HG03135 (cell line): ENCODE results near the gene CPLX3.

Experiments
- ATAC-seq: cut with Tn5 transposase; IDR thresholded peaks from one replicate; pipeline ENCODE4 v1.9.1; 2021; ENCODE audit warnings: mild to moderate bottlenecking, moderate library complexity; ENCODE audit not compliant: unreplicated experiment

Gene CPLX3

DNA sequence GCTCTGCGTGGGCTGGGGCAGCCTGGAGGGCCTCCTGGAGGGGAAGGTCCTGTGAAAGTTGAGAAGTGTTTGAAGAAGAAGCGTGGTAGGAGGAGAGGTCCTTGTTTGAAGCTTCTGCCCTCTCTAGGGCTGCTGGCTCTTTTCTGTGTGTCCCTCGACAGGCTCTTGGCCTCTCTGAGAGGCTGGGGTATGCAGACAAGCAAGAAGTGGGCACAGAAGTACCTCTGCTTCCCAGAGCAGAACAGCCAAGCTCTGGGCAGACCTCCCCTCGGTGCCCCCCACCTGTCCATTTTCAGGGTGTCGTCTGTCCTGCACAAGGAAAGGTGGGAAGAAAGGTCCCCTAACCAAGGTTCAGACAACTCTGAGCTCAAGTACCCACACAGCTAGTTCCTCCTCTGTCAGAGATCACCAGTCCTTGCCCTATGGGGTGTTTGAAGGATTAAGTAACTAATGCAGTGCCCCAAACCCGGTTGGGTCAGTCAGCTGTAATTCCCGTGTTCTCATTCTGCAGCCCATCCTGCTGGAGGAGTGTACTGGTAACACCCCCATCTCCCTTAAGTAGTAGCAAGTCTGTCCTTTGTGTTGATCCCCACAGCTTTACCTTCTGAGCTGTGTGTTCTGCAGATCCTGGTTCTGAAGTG, 38.3 kb upstream of the CPLX3 start:
- ATAC-seq: no peak

- peak; percentile 36 for ATAC-seq
Measured at GRCh38 chr15:74788683-74789151, 37.7 kb upstream of the CPLX3 start.

DNA sequence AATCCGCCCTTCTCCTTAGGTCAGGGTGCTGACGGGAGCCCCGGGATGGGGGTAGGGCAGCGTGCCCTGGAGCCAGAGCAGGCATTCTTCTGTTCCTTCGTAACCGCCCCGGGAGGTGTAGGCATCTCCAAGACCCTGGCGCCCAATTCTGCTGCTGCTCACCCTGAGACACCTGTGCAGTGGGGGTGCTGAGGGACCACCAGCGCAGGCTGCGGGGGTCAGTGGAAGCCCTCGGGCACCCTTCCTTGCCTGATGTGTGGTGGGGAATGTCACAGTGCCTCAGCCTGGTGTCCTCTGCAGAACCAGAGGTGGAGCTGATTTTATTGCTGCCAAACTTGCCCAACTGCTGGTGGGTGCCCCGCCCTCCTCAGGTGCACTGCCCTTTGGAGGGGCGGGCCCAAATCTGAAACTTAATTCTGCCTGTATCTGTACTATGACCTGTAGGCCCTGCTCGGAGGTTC, 37.2 kb upstream of the CPLX3 start:
- ATAC-seq: no peak

GRCh38 chr15:74789741-74790079, 36.7 kb upstream of the CPLX3 start:
- ATAC-seq: no peak

- no peak for ATAC-seq
Measured at GRCh38 chr15:74790080-74790916, 36.1 kb upstream of the CPLX3 start.

DNA sequence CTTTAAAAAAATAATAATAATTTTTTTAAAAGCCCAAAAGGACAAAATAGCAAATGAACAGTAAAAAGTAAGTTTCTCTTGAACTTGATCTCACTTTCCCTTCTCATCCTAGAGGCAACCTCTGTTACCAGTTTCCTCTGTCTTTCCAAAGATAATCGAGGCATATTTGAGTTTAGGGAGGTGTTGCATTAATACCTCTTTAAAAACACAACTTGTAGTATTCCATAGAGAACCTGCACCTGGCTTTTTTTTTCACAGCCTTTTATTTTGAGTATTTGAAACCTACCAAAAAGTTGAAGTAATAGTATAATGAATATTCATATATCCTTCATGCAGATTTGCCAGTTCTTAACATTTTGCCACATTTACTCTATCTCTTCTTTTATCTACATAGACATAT, 35.4 kb upstream of the CPLX3 start:
- no peak for ATAC-seq

GRCh38 chr15:74791667-74792066, 34.8 kb upstream of the CPLX3 start:
- ATAC-seq: no peak

GRCh38 chr15:74792227-74793016, 34.0 kb upstream of the CPLX3 start:
- no peak for ATAC-seq

- no peak for ATAC-seq
Measured at GRCh38 chr15:74793135-74794028, 33.0 kb upstream of the CPLX3 start.

- no peak for ATAC-seq
Measured at GRCh38 chr15:74794248-74794969, 32.0 kb upstream of the CPLX3 start.

DNA sequence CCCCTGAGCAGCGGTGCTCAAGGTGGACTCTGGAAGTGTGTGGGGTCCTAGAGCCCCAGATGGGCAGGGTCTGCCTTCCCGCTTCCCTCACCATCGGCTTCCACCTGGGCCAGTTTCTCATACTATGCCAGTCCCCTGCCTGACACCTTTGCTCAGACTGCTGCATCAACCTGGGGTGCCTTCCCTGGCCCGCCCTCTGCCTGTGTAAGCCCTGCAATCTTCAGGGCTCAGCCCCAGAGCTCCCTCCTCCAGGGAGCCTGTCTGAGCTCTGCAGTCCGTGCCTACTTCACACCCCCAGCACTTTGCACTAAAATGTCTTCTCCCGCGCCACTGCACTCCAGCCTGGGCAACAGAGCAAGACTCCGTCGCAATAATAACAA, 31.5 kb upstream of the CPLX3 start:
- ATAC-seq: no peak

- ATAC-seq: no peak
Measured at GRCh38 chr15:74795966-74796625, 30.3 kb upstream of the CPLX3 start.

GRCh38 chr15:74798388-74799254, 27.8 kb upstream of the CPLX3 start:
- no peak for ATAC-seq

DNA sequence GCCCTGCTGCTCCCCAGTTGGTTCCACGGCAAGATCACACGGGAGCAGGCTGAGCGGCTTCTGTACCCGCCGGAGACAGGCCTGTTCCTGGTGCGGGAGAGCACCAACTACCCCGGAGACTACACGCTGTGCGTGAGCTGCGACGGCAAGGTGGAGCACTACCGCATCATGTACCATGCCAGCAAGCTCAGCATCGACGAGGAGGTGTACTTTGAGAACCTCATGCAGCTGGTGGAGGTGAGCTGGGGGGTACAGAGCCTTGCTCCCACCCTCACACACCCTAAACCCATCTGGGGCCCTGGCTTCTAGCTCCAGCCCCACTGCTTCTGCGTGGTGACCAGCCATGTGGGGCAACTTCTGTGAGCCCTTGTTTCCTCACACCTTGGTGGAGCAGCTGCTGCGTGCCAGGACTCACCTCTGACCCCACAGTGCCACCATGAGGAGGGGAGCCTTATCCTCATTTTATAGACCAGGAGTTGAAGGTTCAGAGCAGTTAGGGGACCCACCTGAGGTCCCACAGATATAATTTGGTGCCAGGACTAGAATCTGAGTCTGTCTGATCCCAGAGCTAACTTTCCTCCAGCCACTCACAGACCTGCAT, 27.1 kb upstream of the CPLX3 start:
- peak; percentile 12 for ATAC-seq

DNA sequence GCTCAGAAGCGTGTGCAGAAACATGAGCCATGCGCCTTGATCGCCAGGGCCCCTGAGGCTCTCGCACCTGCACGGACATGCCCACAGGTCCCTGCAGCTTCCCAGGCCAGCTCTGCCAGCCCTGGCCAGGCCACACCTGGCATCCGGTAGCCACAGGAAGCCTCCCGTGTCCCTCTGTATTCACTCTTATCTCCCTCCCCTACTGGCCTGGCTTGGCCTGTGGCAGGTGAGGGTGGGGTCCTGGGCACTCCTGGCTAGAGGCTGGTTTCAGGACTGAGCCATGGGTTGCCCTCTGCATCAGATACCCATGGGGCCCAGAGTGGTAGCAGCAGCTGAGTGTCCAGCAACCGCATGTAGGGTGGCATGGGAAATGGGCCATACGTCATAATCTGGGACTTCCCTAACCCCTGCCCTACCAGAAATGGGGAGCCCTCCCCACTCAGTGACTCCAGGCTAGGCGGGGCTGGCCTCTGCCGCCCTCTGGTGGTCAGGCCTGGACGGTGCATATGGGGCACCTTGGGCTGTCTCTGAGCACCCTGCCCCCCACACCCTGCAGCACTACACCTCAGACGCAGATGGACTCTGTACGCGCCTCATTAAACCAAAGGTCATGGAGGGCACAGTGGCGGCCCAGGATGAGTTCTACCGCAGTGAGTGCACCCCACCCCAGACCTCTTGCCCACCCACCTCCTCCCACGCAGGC, 26.4 kb upstream of the CPLX3 start:
- ATAC-seq: peak; percentile 56

DNA sequence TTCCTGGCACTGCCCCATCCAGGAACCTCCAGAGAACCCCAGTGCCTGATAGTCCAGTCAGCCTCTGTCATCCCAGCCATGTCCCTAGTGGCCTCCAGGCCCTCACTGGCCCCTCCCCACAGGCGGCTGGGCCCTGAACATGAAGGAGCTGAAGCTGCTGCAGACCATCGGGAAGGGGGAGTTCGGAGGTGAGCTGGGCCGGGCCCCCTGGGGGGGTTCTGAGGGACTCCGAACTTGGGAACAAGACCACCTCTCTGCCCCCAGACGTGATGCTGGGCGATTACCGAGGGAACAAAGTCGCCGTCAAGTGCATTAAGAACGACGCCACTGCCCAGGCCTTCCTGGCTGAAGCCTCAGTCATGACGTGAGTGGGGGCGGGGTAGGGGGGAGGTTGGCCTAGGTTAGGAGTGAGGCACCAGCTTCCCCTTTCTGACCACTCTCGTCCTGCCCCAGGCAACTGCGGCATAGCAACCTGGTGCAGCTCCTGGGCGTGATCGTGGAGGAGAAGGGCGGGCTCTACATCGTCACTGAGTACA, 25.8 kb upstream of the CPLX3 start:
- ATAC-seq: no peak

DNA sequence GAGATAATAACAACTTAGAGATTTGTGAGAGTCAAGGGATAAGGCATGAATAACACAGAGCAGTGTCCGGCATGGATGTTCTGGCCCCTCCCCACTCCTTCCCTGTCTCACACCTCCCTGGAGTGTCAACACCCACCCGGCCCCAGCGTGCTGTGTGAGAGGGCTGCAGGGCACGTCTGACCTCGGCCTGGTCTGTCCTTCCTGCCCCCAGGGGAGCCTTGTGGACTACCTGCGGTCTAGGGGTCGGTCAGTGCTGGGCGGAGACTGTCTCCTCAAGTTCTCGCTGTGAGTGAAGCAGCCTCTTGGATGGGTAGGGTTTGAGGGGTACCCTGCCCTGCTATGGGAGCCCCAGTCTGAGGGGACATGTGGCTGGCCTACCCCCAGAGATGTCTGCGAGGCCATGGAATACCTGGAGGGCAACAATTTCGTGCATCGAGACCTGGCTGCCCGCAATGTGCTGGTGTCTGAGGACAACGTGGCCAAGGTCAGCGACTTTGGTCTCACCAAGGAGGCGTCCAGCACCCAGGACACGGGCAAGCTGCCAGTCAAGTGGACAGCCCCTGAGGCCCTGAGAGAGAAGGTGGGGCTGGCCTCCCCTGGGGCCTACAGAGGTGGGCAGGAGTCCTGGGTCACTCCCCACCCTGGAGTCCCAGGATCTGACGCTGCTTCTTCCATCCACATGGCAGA, 25.0 kb upstream of the CPLX3 start:
- no peak for ATAC-seq
